ENCODE data around the gene HCRT.

- TF ChIP-seq YY1 (IDR thresholded peaks at IDR 0.05; ENCODE audit: insufficient read depth, insufficient read length) = no peak
- no peak for TF ChIP-seq SUZ12 (IDR thresholded peaks at IDR 0.05; ENCODE audit: extremely low read depth, insufficient read depth, insufficient read length)
- TF ChIP-seq ZNF274 (IDR thresholded peaks at IDR 0.05; ENCODE audit: low read depth, low read length) = no peak
Measured at GRCh38 chr17:42165751-42166150, 19.5 kb downstream of the HCRT start.

All from NT2/D1 (cell line).